ENCODE data around the gene GLDN.

GLDN gene

DNA sequence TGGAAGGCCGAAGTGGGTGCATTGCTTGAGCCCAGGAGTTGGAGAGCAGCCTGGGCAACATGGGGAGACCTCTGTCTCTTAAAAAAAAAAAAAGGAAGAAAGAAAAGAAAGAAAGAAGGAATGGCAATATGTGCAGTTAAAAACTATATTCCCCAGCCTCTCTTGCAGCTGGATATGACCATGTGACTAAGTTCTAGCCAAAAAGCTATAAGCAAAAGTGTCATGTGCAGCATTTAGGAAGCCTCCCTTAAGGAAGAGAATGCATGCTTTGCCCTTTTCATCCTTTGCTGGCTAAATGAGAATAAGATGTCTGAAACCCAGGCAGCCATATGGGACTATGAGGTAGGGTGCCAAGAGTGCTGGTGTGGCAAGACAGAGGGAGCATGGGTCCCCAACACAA, 24.8 kb upstream of the GLDN start:
- ATAC-seq (no peak), DNase-seq (no peak)
- Mint-ChIP-seq H3K4me1 (no peaks in the 10 kb centered on the region), H3K9me3 (no peaks in the 10 kb centered on the region), H3K27ac (peak overlapping the region in 1 of 2 donors; percentile 59), H3K4me3 (no peak overlapping the region), H3K27me3 (peaks cover 15% of the 10 kb centered on the region)

DNA sequence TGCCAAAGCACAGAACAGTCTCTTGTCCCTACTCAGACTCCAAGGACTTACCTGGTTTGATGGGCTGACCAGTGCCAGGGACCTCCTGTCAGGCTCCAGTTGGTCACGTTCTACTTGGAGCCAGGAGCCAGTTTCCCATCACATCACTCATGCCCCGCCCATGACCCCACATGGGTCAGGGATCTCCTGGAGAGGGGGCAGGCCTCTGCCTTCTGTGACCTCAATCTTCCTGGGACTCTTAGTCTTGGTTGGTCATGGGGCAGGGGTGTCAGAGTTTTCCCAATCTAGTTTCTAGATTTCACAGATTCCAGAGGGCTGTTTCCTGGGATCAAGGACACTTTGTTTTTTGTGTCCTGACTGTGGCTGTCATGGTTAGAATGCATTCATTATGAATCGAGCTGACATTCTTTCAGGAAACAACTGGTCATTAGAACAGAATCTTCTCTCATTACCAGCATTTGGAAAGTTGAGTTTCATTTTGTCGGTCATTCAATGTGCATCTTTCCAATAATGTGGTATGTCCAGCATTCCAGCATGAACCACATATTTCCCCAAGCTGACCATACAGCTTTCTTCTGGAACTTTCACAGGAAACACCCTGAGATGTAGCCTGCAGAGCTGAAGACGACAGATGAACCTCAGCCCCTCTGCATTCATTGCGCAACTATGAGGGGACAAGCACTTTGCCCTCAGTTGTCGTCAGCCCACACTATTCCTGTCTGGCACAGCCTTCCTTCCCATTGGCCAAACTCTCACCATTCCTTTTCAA, 22.9 kb upstream of the GLDN start:
- DNase-seq (no peak), ATAC-seq (no peak)
- Mint-ChIP-seq H3K27ac (no peak overlapping the region), H3K9me3 (no peaks in the 10 kb centered on the region), H3K27me3 (peaks cover 16% of the 10 kb centered on the region), H3K4me1 (no peaks in the 10 kb centered on the region), H3K4me3 (no peak overlapping the region)

DNA sequence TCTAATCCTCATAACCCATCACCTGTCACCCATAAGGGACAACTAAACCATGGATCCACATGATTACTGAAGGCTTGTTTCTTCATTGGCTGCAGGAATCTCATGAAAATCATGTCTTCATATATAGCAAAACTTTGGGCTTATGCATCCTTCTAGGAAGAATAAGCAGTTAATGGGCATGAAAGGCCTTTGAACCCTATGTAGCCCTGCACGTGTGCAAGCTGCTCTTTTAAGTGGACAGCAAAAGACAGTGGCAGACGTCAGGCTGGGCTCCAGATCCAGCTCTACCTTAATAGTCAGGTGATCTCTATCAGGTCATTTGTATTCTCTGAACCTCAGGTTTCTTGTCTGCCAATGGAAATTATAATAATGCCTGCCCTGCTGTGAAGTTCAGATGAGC, 21.9 kb upstream of the GLDN start:
- Mint-ChIP-seq H3K9me3 (no peaks in the 10 kb centered on the region), H3K27me3 (peaks cover 20% of the 10 kb centered on the region), H3K4me3 (no peak overlapping the region), H3K4me1 (no peaks in the 10 kb centered on the region), H3K27ac (no peak overlapping the region)
- no peak for ATAC-seq
- no peak for DNase-seq

DNA sequence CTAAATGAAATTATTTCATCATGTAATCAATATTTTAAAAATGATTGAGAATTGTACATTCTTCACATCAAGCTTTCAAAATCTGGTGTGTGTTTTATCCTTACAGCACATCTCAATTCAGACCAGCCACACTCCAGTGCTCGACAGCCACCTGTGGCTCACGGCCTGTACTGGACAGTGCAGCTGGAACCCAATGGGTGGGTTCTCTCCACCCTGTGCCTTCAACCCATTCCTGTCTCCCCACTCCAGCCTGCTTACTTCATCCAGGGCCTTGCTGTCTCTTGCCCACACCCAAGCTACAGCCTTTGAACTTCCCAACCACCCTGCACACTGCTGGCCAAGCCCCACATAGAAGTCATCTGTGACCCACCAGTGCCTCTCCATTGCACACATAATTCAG, 20.6 kb upstream of the GLDN start:
- Mint-ChIP-seq H3K9me3 (no peaks in the 10 kb centered on the region), H3K4me3 (no peak overlapping the region), H3K4me1 (no peaks in the 10 kb centered on the region), H3K27me3 (peaks cover 20% of the 10 kb centered on the region), H3K27ac (peak overlapping the region in 1 of 2 donors; percentile 0)
- ATAC-seq (no peak), DNase-seq (no peak)

DNA sequence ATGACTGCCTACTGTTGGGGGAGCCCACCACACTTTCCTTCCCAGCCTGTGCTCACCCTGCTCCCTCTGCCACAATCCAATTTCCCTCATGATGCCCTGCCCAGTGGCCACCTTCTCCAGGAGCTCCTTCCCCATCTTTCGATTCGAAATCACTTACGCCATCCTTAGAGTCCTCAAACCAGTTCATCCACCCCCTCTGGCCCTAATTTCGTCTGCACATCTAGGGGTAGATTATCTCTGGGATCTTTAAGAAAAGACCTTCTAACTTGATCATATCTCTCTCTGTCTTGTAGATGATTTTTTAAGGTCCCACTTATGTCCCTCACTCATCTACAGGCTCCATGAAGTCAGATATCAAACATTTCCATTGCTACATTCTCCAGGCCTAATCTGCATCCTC, 20.1 kb upstream of the GLDN start:
- no peak for DNase-seq

DNA sequence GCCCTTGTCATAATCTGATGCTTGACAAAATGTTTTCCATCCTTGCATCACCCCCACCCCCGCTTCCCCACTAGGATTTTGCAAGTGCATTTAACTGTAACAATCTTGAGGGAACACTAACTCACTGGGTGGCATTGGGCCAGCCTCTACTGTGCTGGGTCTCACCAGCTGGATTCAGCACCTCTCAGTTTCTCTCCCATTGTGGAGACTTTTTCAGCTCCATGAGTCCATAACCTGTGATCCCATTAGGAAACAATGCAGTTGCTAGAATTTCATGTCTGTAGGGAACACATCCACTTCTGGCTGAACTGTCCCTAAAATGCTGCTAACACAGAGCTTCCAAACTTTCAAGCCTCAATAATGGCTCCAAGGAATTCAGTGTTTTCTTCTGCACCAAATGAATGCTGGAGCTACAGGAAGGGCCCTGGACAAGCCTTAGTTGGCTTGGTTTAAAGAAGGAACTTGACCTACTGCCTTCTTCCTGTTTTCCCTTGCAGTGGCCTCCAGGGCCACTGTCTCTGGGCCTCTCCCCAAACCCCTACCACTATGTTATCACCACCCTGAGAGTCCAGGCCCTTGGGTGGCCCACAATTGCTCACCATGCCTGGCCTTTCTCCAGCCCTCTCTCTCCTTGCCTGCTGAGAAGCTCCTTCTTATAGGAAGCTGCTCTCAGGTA, 18.7 kb upstream of the GLDN start:
- DNase-seq: no peak
- peaks cover 20% of the 10 kb centered on the region for H3K27me3 Mint-ChIP-seq

More for the DNA sequence above, 20.1 kb upstream of the GLDN start:
- no peak for ATAC-seq
- peaks cover 20% of the 10 kb centered on the region for H3K27me3 Mint-ChIP-seq
- H3K27ac Mint-ChIP-seq: peak overlapping the region in 1 of 2 donors; percentile 13
- no peaks in the 10 kb centered on the region for H3K9me3 Mint-ChIP-seq
- H3K4me3 Mint-ChIP-seq: no peak overlapping the region
- H3K4me1 Mint-ChIP-seq: no peaks in the 10 kb centered on the region

DNA sequence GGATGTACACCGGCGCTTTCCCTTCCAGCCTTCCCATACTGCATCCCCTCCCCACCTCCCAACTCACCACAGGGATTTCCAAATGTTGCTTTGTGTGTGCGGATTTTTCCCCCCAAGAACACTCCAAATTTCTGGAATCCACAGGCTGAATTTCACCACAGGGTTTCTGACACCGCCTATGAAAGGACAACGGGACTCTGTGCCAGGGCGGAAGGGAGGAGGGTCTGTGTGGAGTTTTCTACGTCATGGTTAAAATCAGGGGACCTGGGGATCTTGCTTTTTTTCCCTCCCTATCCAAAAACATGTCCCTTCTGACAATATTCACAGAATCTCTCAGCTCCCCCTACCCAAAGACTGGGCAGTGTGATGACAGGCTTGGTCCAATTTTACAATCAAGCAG, 17.7 kb upstream of the GLDN start:
- no peak for DNase-seq
- ATAC-seq: no peak
- Mint-ChIP-seq H3K4me3 (no peak overlapping the region), H3K9me3 (no peaks in the 10 kb centered on the region), H3K27ac (no peak overlapping the region), H3K27me3 (peaks cover 20% of the 10 kb centered on the region), H3K4me1 (no peaks in the 10 kb centered on the region)

More for the DNA sequence above, 18.7 kb upstream of the GLDN start:
- no peaks in the 10 kb centered on the region for H3K4me1 Mint-ChIP-seq
- no peak overlapping the region for H3K27ac Mint-ChIP-seq
- ATAC-seq: no peak
- no peak overlapping the region for H3K4me3 Mint-ChIP-seq
- H3K9me3 Mint-ChIP-seq: no peaks in the 10 kb centered on the region

DNA sequence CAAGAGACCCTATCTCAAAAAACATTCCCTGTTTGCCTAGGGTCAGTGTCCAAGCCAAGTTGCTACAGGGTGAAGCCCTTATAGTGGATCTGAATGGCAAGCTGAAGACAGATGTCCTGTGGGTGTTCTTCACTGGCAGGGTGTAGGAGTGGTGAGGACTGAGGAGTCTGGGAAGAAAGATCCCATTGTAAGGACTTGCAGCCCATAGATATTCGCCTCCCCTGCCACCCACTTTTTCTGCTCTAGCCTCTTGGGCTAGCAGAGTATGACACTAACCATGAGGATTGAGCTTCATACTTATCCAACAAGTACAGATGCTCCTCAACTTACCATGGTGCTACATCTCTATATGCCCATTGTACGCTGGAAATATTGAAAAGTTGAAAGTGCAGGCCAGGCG, 16.3 kb upstream of the GLDN start:
- no peaks in the 10 kb centered on the region for H3K9me3 Mint-ChIP-seq

DNA sequence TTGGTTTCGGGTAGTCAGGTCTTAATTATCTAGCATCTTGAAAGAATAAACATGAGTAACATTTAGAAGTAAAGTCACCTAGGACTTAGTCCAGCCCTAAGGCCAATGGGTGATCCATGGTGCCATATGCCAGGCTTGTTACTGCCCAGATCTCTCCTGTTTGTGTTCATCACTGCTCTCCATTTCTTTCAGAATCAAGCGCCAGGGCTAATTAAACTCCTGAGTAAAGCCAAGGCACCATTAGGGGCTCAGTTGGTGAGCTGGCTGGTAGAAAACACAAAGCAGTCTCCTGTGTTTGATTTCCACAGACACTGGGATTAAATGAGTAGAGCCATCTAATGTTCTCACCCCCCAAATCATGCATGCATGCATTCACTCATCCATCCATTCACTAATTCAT, 14.4 kb upstream of the GLDN start:
- H3K27ac Mint-ChIP-seq: no peak overlapping the region
- ATAC-seq: no peak

More for the DNA sequence above, 16.3 kb upstream of the GLDN start:
- peaks cover 20% of the 10 kb centered on the region for H3K27me3 Mint-ChIP-seq
- H3K4me3 Mint-ChIP-seq: no peak overlapping the region
- no peak for DNase-seq
- H3K27ac Mint-ChIP-seq: no peak overlapping the region
- no peak for ATAC-seq
- no peaks in the 10 kb centered on the region for H3K4me1 Mint-ChIP-seq

DNA sequence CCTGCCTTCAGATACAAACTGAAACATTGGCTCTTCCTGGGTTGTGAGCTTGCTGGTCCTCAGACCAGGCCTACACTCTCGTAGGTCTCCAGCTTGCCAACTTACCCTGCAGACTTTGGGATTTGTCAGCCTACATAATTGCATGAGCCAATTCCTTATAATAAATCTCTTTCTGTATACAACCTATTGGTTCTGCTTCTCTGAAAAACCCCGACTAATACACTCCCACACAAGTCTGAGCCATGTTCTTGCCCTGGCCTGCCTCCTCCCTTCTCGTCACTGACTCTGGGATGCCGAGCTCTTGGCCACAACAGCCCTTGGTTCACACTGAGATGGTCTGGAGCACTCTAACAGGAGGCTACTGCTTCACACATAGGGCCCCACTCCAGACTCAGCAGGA, 12.5 kb upstream of the GLDN start:
- Mint-ChIP-seq H3K27ac (no peak overlapping the region), H3K9me3 (no peaks in the 10 kb centered on the region), H3K27me3 (peaks cover under 1% of the 10 kb centered on the region), H3K4me3 (no peak overlapping the region), H3K4me1 (no peaks in the 10 kb centered on the region)
- ATAC-seq (no peak), DNase-seq (no peak)

More for the DNA sequence above, 14.4 kb upstream of the GLDN start:
- Mint-ChIP-seq H3K9me3 (no peaks in the 10 kb centered on the region), H3K27me3 (peaks cover 12% of the 10 kb centered on the region), H3K4me3 (no peak overlapping the region), H3K4me1 (no peaks in the 10 kb centered on the region)
- no peak for DNase-seq

DNA sequence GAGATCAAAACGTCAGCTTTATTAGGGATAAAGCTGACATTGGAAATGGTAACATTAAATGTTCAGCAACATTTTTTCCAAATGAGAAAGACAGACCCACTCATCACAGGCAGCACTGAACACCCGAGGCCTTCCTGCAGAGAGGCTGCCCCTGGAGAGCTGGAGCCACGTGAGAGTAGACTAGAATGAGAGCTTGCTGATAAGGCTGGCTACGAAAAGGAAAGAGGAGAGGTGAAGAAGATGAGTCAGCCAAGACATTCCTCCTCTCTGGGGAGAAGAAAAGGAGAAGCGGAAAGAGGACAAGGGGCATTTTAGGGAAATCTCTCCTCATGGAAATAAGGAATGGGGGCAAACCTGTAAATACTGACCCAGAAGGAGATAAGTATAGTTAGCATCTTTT, 10.3 kb upstream of the GLDN start:
- H3K4me1 Mint-ChIP-seq: no peaks in the 10 kb centered on the region
- DNase-seq: no peak
- H3K9me3 Mint-ChIP-seq: no peaks in the 10 kb centered on the region
- no peak for ATAC-seq
- H3K27me3 Mint-ChIP-seq: no peaks in the 10 kb centered on the region
- H3K27ac Mint-ChIP-seq: no peak overlapping the region
- H3K4me3 Mint-ChIP-seq: no peak overlapping the region

DNA sequence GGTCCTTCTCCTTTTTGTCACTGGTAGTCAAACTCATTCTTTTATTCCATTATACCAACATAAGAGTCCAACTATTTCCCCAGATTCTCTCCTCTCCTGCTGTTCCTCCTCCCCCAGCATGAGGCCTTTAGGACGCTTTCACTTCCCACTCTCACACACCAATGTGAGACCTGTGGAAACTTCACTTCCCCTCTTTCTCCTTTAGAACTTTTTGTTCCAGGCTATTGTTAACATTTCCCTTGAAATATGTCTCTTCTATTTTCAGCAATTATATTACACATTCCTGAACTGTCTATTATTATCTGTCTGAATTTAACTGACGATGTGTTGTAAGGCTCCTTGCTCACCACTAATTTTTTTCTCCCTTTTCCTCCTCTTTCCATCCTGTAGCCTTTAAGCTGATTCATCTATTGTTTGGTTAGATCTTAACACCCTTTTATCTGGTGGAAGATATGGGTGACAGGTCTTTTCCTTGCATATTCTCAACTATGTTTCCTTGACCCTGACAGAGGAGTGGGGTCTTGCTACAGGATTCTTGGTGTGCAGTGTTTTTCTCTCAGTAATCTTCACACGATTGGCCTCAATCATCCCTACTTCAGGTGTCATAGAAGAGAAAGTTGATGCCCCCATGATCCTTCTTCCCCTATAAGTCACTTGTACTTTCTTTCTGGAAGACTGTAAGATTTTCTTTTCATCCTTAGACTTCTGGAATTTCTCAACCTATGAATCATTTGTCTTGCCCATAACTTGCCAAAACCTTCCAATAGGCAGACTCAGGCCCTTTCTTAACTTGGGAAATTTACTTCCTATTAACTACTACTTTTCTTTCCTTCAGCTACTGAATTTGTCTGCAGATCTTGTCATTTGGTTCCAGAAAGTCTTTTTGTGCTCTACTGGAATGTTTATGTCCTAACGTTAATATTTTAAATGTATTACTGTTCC, 9.0 kb upstream of the GLDN start:
- ATAC-seq: no peak
- Mint-ChIP-seq H3K27me3 (no peaks in the 10 kb centered on the region), H3K27ac (no peak overlapping the region), H3K9me3 (no peaks in the 10 kb centered on the region), H3K4me1 (no peaks in the 10 kb centered on the region), H3K4me3 (no peak overlapping the region)
- no peak for DNase-seq

DNA sequence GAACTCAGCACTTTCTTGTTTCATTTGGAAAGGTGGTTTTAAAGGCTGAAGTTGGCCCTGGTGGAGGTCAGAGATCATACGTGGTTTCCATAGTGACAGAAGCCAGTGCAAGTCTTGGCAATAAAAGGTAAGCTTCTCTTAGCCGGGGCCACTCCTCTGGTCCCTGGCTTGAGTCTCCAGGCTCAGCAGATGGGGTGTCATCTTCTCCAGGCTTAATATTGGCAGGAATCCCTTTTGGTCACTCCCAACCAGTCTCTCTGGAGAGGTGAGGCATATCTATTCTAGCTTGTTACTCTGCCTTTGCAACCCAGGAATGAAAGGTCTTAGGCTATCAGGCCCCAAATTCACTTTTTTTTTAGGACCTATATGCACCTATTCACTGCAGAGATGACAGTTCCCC, 7.9 kb upstream of the GLDN start:
- ATAC-seq (no peak), DNase-seq (no peak)
- no peaks in the 10 kb centered on the region for H3K27me3 Mint-ChIP-seq
- H3K27ac Mint-ChIP-seq: no peak overlapping the region
- H3K9me3 Mint-ChIP-seq: no peaks in the 10 kb centered on the region
- no peak overlapping the region for H3K4me3 Mint-ChIP-seq
- no peaks in the 10 kb centered on the region for H3K4me1 Mint-ChIP-seq

DNA sequence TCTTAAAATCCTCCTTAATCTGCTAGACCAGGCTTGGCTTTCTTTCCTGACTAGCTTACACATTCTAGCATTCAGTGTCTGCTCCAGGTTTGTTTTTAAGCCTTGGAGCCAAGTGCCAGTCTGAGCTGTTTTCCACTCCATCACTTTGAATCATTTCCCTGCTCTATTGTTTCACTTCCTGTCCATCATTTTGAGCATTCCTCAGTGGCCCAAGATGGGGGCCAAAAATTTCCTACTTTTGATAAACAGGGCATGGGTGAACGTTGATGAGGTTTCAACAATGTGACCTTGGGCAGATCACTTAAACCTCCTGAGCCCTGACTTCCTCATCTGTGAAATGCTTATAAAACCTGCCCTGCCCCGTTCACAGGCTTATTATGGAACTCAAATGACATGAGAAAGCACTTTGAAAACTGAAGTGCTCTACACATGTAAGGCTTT, 7.4 kb upstream of the GLDN start:
- no peak overlapping the region for H3K27ac Mint-ChIP-seq
- H3K9me3 Mint-ChIP-seq: no peaks in the 10 kb centered on the region
- no peak overlapping the region for H3K4me3 Mint-ChIP-seq
- DNase-seq: no peak
- ATAC-seq: no peak
- H3K27me3 Mint-ChIP-seq: no peaks in the 10 kb centered on the region
- no peaks in the 10 kb centered on the region for H3K4me1 Mint-ChIP-seq

DNA sequence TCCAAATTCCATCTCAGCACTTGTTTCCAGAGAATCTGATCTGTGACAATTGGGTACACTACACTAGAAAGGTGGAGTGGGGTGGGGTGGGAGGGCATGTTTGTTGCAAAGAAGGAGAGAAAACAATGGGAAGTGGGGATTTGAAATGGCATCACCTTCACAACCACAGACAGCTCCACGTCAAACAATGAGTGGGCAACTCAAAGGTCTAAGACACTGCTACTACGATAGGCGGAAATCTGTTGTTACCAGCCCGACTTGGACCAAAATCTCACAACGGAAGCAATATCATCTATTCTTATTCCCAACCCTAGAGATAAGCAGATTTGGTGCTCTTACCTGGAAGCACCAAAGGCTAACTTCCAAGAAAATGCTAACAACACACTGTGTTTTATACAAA, 6.4 kb upstream of the GLDN start:
- Mint-ChIP-seq H3K4me1 (no peaks in the 10 kb centered on the region), H3K4me3 (no peak overlapping the region), H3K9me3 (no peaks in the 10 kb centered on the region), H3K27ac (no peak overlapping the region), H3K27me3 (peaks cover 7% of the 10 kb centered on the region)
- no peak for ATAC-seq
- DNase-seq: no peak
